ENCODE measurements around the gene TEX11.
"Not testable (repeated sequence)": the region's sequence is repeated elsewhere in the genome, so short reads cannot be mapped to it uniquely, and the experiment has no call there.

The TEX11 gene

DNA sequence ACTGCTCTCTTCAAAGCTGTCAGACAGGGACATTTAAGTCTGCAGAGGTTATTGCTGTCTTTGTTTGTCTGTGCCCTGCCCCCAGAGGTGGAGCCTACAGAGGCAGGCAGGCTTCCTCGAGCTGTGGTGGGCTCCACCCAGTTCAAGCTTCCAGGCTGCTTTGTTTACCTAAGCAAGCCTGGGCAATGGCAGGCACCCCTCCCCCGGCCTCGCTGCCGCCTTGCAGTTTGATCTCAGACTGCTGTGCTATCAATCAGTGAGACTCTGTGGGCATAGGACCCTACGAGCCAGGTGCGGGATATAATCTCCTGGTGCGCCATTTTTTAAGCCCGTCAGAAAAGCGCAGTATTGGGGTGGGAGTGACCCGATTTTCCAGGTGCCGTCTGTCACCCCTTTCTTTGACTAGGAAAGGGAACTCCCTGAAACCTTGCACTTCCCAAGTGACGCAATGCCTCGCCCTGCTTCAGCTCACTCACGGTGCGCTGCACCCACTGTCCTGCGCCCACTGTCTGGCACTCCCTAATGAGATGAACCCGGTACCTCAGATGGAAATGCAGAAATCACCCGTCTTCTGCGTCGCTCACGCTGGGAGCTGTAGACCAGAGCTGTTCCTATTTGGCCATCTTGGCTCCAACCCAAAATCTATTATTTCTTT is 338.5 kb downstream of the TEX11 start:
- not testable (repeated sequence) for DNase-seq

DNA sequence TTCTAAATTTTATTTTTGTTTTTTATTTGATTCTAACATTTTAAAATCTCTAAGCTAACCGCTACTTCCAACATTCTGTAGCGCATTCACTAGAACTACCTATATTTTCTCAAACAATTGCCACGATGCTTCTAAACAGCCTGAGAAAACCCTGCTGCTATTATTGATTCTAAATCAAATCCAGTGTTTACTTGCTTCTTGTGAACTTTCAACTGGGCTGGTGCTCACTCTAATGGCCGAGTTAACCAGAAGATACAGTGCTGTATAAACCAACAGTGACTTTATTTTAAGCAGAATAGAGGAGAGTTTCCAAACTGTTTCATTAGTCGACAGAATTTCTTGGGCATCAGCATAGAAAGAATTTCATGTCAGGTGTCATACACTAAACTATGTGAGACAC is 353.6 kb downstream of the TEX11 start:
- DNase-seq: no peak

- DNase-seq: no peak
Observed at GRCh38 chrX:70554523-70554922, 354.0 kb downstream of the TEX11 start.

- no peak for DNase-seq
Observed at GRCh38 chrX:70554081-70554480, 354.4 kb downstream of the TEX11 start.

GRCh38 chrX:70553516-70553915 is 355.0 kb downstream of the TEX11 start:
- no peak for DNase-seq

- DNase-seq: no peak
Observed at GRCh38 chrX:70552130-70552704, 356.3 kb downstream of the TEX11 start.

DNA sequence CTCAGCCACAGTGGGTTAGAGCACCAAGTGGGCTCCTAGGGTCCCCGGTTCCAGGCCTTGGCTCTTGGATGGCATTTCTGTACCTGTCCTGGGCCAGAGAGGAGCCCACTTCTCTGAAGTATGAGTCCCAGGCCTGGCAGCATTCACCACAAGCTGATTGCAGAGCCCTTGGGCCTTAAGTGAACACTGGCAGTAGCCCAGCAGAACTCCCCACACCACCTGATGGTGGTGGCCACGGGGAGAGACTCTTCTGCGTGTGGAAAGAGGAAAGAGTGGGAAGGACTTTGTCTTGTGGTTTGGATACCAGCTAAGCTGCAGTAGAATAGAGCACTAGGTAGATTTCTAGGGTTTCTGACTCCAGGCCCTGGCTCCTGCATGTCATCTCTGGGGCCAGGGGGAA is 359.1 kb downstream of the TEX11 start:
- no peak for DNase-seq

DNA sequence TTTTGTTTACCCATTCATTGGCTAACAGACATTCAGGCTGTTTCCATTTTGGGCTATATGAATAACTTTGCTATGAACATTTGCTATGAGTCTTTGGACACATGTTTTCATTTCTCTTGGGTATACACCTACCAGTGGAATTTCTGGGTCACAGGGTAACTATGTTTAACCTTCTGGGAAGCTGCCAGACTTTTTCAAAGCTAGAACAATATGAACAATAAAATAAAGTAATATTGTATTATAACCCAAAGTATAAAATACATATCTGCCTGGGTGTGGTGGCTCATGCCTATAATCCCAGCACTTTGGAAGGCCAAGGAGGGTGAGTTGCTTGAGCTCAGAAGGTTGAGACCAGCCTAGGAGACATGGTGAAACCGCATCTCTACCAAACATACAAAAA is 373.3 kb downstream of the TEX11 start:
- DNase-seq: no peak

GRCh38 chrX:70527610-70528345 is 380.7 kb downstream of the TEX11 start:
- DNase-seq: no peak

DNA sequence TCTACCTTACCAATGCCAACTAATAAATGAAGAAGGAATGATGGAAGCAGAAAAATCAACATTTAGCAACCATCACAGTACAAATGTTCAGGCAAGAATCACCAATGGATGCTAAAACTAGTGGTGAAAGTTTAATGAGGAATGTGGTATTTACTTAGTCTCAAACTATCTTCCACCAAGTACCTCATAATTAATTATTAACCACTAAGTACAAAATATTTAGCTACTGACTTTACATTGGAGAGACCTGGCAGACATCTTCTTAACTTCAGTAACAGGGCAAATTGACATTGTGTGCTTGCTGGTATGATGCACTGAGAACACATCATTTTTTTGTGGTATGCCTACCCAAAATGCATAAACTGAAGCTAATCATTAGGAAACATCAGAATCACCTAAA is 381.5 kb downstream of the TEX11 start:
- DNase-seq: no peak

DNA sequence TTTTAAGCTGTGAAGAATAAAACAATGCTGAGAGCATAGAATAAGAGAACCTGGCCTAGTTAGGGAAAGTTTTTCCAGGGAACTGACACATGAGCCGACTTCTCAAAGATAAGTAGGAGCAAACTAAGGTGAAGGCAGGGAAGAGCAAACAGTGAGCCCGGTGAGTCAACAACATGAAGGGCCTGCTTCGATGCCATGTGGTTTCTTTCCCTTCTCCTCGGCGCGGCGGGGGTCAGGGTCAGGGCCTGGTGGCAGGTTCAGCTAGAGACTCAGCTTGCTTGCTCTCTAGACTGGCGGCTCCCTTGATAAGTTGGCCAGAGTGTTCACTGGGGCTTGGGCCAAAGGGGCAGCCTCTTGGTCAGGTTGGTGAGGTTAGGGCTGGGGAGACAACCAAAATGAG is 382.8 kb downstream of the TEX11 start:
- no peak for DNase-seq

- not testable (repeated sequence) for DNase-seq
Observed at GRCh38 chrX:70515692-70516091, 392.8 kb downstream of the TEX11 start.

GRCh38 chrX:70515270-70515669 is 393.2 kb downstream of the TEX11 start:
- DNase-seq: not testable (repeated sequence)

GRCh38 chrX:70509078-70509477 is 399.4 kb downstream of the TEX11 start:
- DNase-seq: no peak

DNA sequence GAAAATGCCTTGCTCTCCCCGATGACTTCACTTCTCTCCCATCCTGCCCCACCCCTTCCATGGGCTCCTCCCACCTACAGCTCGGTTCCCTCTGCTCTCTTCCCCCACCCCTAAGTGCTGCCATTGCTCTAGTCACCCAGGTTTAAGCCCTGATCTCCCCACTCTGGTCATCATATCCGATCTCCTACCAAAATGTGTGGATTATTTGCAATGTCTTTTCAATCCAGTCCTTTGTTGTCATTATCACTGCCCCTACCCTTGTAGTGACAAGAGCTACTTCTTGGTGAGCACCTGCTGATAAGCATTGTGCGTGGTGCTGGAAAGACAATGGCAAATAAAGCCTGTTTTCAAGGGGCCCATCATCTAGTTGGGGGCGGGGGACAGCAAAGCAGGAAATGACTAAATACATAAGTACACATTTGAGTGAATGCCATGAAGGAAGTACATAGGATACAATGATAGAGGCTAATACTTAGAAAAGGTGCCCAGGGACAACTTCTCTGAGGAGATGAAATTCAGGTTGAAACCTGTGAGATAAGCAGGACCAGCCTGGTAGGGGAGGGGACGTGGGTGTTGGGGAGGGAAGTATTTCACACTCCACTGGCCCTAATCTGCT is 400.1 kb downstream of the TEX11 start:
- DNase-seq: peak; percentile 10

- DNase-seq: no peak
Observed at GRCh38 chrX:70505451-70505841, 403.1 kb downstream of the TEX11 start.

- peak; percentile 35 for DNase-seq
Observed at GRCh38 chrX:70504772-70505450, 403.6 kb downstream of the TEX11 start.

- no peak for DNase-seq
Observed at GRCh38 chrX:70500826-70501225, 407.7 kb downstream of the TEX11 start.

GRCh38 chrX:70498129-70498528 is 410.4 kb downstream of the TEX11 start:
- DNase-seq: no peak

DNA sequence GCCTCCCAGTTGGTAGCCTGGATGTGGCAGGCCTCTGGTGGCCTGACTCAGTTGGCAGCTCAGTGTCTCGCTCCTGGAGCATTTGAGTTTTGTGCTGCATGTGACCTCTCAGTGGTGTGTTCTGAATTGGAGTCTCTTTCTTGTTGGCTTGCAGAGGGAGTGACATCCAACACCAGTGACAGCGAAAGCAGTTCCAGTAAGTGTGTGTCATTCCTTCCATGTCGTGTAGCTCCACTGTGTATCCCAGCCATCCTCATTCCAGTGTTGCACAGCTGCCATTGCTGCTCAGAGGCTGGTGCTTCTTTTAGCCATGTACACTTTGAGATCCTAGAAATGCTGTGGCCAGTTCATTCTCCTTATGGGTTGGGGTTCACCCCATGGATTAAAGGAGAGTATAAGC is 411.5 kb downstream of the TEX11 start:
- DNase-seq: no peak

GRCh38 chrX:70496491-70496890 is 412.0 kb downstream of the TEX11 start:
- no peak for DNase-seq

GRCh38 chrX:70494441-70494840 is 414.1 kb downstream of the TEX11 start:
- DNase-seq: peak; percentile 36

GRCh38 chrX:70488856-70489255 is 419.7 kb downstream of the TEX11 start:
- no peak for DNase-seq

Measured in stimulated activated CD4-positive, alpha-beta T cell treated with anti-CD3 and anti-CD28 coated beads, Interleukin-1b, Interleukin-23, amount 100 ng/mL, for 48 hours (primary cell).